KMS-11 (cell line): ENCODE measurements around the gene SUSD6.

Experiments
- H2AFZ ChIP-seq: fragments of 200-600 bp; sonication (generic); 2 replicates; pipeline ENCODE4 v1.6.1; 2016; ENCODE audit warnings: antibody characterized with exemption, mixed run types, low read depth
- H3K27ac ChIP-seq: fragments of 200-600 bp; sonication (generic); 2 replicates; pipeline ENCODE4 v1.6.1; 2016; ENCODE audit warnings: mild to moderate bottlenecking, mixed run types
- H3K27me3 ChIP-seq: fragments of 200-600 bp; sonication (generic); 2 replicates; pipeline ENCODE4 v1.6.1; 2017; ENCODE audit warnings: mild to moderate bottlenecking, low read depth, mixed run types, moderate library complexity; ENCODE audit not compliant: insufficient read depth
- H3K36me3 ChIP-seq: fragments of 200-600 bp; sonication (generic); 2 replicates; pipeline ENCODE4 v1.6.1; 2017; ENCODE audit warnings: mild to moderate bottlenecking, mixed run types; ENCODE audit not compliant: insufficient read depth
- H3K4me1 ChIP-seq: fragments of 200-600 bp; sonication (generic); 2 replicates; pipeline ENCODE4 v1.6.1; 2016; ENCODE audit warnings: mild to moderate bottlenecking, low read depth, mixed run types; ENCODE audit not compliant: poor library complexity, severe bottlenecking
- H3K4me2 ChIP-seq: fragments of 200-600 bp; sonication (generic); 2 replicates; pipeline ENCODE4 v1.7.0; 2016; ENCODE audit warnings: mild to moderate bottlenecking, mixed run types
- H3K4me3 ChIP-seq: fragments of 200-600 bp; sonication (generic); IDR thresholded peaks from 2 replicates; pipeline ENCODE4 v1.6.1; 2017; ENCODE audit warnings: low read depth, low read length, mixed read lengths; ENCODE audit not compliant: insufficient read depth
- H3K79me2 ChIP-seq: fragments of 200-600 bp; sonication (generic); 2 replicates; pipeline ENCODE4 v1.6.1; 2016; ENCODE audit warnings: low read depth, mixed run types; ENCODE audit not compliant: insufficient read depth
- H3K9ac ChIP-seq: fragments of 200-600 bp; sonication (generic); 2 replicates; pipeline ENCODE4 v1.6.1; 2016; ENCODE audit warnings: mild to moderate bottlenecking, mixed run types
- H4K20me1 ChIP-seq: fragments of 200-600 bp; sonication (generic); 2 replicates; pipeline ENCODE4 v1.6.1; 2016; ENCODE audit warnings: mild to moderate bottlenecking, mixed run types; ENCODE audit not compliant: insufficient read depth
- CTCF ChIP-seq: fragments of 200-600 bp; sonication (generic); conservative IDR thresholded peaks from 2 replicates; pipeline ENCODE4 v1.6.1; 2017; ENCODE audit warnings: low read depth, mild to moderate bottlenecking, antibody characterized with exemption, low read length, moderate library complexity, mixed read lengths

Gene SUSD6

GRCh38 chr14:69753860-69754259 is 142.5 kb downstream of the SUSD6 start:
- Histone ChIP-seq H3K4me3 (no peak overlapping the region), H3K27me3 (no peaks in the 10 kb centered on the region), H3K79me2 (no peaks in the 10 kb centered on the region), H3K9ac (no peak overlapping the region), H2AFZ (no peak overlapping the region), H3K27ac (no peak overlapping the region), H3K36me3 (no peaks in the 10 kb centered on the region), H3K4me2 (no peak overlapping the region), H4K20me1 (no peaks in the 10 kb centered on the region), H3K4me1 (no peaks in the 10 kb centered on the region)
- no peak for TF ChIP-seq CTCF

- TF ChIP-seq CTCF, result no peak
- no peaks in the 10 kb centered on the region for H3K4me1 ChIP-seq
- H3K4me3 ChIP-seq, result no peak overlapping the region
- no peak overlapping the region for H3K4me2 ChIP-seq
- no peaks in the 10 kb centered on the region for H3K36me3 ChIP-seq
- H3K79me2 ChIP-seq, result no peaks in the 10 kb centered on the region
- H4K20me1 ChIP-seq, result no peaks in the 10 kb centered on the region
- H3K27me3 ChIP-seq, result no peaks in the 10 kb centered on the region
- no peak overlapping the region for H2AFZ ChIP-seq
- H3K9ac ChIP-seq, result no peak overlapping the region
- no peak overlapping the region for H3K27ac ChIP-seq
These were observed 143.1 kb downstream of the SUSD6 start for GRCh38 chr14:69754487-69754886.

- H3K9ac ChIP-seq, result no peak overlapping the region
- no peaks in the 10 kb centered on the region for H4K20me1 ChIP-seq
- no peak overlapping the region for H3K4me3 ChIP-seq
- H2AFZ ChIP-seq, result no peak overlapping the region
- H3K27me3 ChIP-seq, result no peaks in the 10 kb centered on the region
- H3K4me2 ChIP-seq, result no peak overlapping the region
- H3K27ac ChIP-seq, result no peak overlapping the region
- no peaks in the 10 kb centered on the region for H3K36me3 ChIP-seq
- H3K4me1 ChIP-seq, result no peaks in the 10 kb centered on the region
- TF ChIP-seq CTCF, result no peak
- H3K79me2 ChIP-seq, result no peaks in the 10 kb centered on the region
These were observed 143.9 kb downstream of the SUSD6 start for GRCh38 chr14:69755296-69755695.

GRCh38 chr14:69755784-69756183 is 144.4 kb downstream of the SUSD6 start:
- H3K27me3 ChIP-seq, result no peaks in the 10 kb centered on the region
- H3K36me3 ChIP-seq, result no peaks in the 10 kb centered on the region
- no peak for TF ChIP-seq CTCF
- no peaks in the 10 kb centered on the region for H3K79me2 ChIP-seq
- H3K4me3 ChIP-seq, result no peak overlapping the region
- H3K4me1 ChIP-seq, result no peaks in the 10 kb centered on the region
- H3K27ac ChIP-seq, result no peak overlapping the region
- H2AFZ ChIP-seq, result no peak overlapping the region
- H4K20me1 ChIP-seq, result no peaks in the 10 kb centered on the region
- H3K9ac ChIP-seq, result no peak overlapping the region
- H3K4me2 ChIP-seq, result no peak overlapping the region

GRCh38 chr14:69756298-69756697 is 144.9 kb downstream of the SUSD6 start:
- no peaks in the 10 kb centered on the region for H3K4me1 ChIP-seq
- no peaks in the 10 kb centered on the region for H3K79me2 ChIP-seq
- no peak overlapping the region for H3K4me2 ChIP-seq
- H3K27me3 ChIP-seq, result no peaks in the 10 kb centered on the region
- no peak overlapping the region for H2AFZ ChIP-seq
- no peak overlapping the region for H3K9ac ChIP-seq
- no peak overlapping the region for H3K27ac ChIP-seq
- no peaks in the 10 kb centered on the region for H3K36me3 ChIP-seq
- no peak overlapping the region for H3K4me3 ChIP-seq
- TF ChIP-seq CTCF, result no peak
- no peaks in the 10 kb centered on the region for H4K20me1 ChIP-seq
